Ishikawa (cell line): ENCODE measurements around the gene ATG7.

Experiments used
- EP300 ChIP-seq: IDR thresholded peaks from 2 replicates; pipeline ENCODE4 v1.6.1; 2012; ENCODE audit warnings: borderline replicate concordance
- TAF1 ChIP-seq: IDR thresholded peaks from 2 replicates; pipeline ENCODE4 v1.6.1; 2012; ENCODE audit warnings: low read depth, mild to moderate bottlenecking
- TCF12 ChIP-seq: IDR thresholded peaks from 2 replicates; pipeline ENCODE4 v1.6.1; 2012; ENCODE audit warnings: low read depth

GRCh38 chr3:11565072-11565471 lies 292.9 kb downstream of the ATG7 start:
- no peak for TF ChIP-seq EP300
- no peak for TF ChIP-seq TCF12
- TF ChIP-seq TAF1: no peak
